H9 (cell line): Measurements from ENCODE around the gene PRIM2. TPM values are rescaled to one million over a fixed set of nuclear protein-coding genes. Genes with fewer than 3 reads are reported as not detected.
A peak's percentile ranks its signal among the peaks of the same experiment; 100 is the strongest.
"Not testable (repeated sequence)": the region's sequence is repeated elsewhere in the genome, so short reads cannot be mapped to it uniquely, and the experiment has no call there.

ENCODE experiments used
- DNase-seq: peaks from one replicate; pipeline ENCODE4 v3.0.0-alpha.2; 2017
- H2AFZ ChIP-seq: one replicate; pipeline ENCODE4 v1.6.1; 2013; ENCODE audit warnings: mild to moderate bottlenecking, low read length, control low read depth, moderate library complexity
- H2AK5ac ChIP-seq: 2 replicates; pipeline ENCODE4 v1.6.1; 2013; ENCODE audit warnings: low read length, control low read depth, mixed read lengths; ENCODE audit not compliant: insufficient read length
- H2BK120ac ChIP-seq: one replicate; pipeline ENCODE4 v1.6.1; 2013; ENCODE audit warnings: low read depth, mild to moderate bottlenecking, low read length, control low read depth, inconsistent platforms; ENCODE audit not compliant: poor library complexity, severe bottlenecking
- H2BK12ac ChIP-seq: 2 replicates; pipeline ENCODE4 v1.6.1; 2013; ENCODE audit warnings: low read length, control low read depth, mixed read lengths, low read depth; ENCODE audit not compliant: insufficient read length
- H2BK15ac ChIP-seq: 2 replicates; pipeline ENCODE4 v1.6.1; 2013; ENCODE audit warnings: low read depth, low read length, control low read depth
- H2BK20ac ChIP-seq: one replicate; pipeline ENCODE4 v1.6.1; 2013; ENCODE audit warnings: low read depth, mild to moderate bottlenecking, low read length, control low read depth, inconsistent platforms; ENCODE audit not compliant: poor library complexity, severe bottlenecking
- H2BK5ac ChIP-seq: 2 replicates; pipeline ENCODE4 v1.6.1; 2013; ENCODE audit warnings: low read length, control low read depth, mixed read lengths; ENCODE audit not compliant: insufficient read length
- H3K14ac ChIP-seq: 2 replicates; pipeline ENCODE4 v1.6.1; 2013; ENCODE audit warnings: low read length, control low read depth; ENCODE audit not compliant: insufficient read depth
- H3K18ac ChIP-seq: 2 replicates; pipeline ENCODE4 v1.6.1; 2013; ENCODE audit warnings: low read depth, mild to moderate bottlenecking, mixed read lengths, low read length, control low read depth; ENCODE audit not compliant: insufficient read length
- H3K23ac ChIP-seq: 2 replicates; pipeline ENCODE4 v1.6.1; 2013; ENCODE audit warnings: low read length, control low read depth, mixed read lengths, low read depth; ENCODE audit not compliant: insufficient read length
- H3K23me2 ChIP-seq: 2 replicates; pipeline ENCODE4 v1.6.1; 2013; ENCODE audit warnings: low read depth, mild to moderate bottlenecking, mixed read lengths, low read length, control low read depth; ENCODE audit not compliant: insufficient read length, poor library complexity, severe bottlenecking
- H3K27ac ChIP-seq: 2 replicates; pipeline ENCODE4 v1.5.1; 2013; ENCODE audit warnings: low read length, control low read depth, mixed read lengths, low read depth; ENCODE audit not compliant: insufficient read length
- H3K27me3 ChIP-seq: 2 replicates; pipeline ENCODE4 v1.6.1; 2013; ENCODE audit warnings: low read length, control low read depth, inconsistent platforms; ENCODE audit not compliant: insufficient read depth
- H3K4ac ChIP-seq: 2 replicates; pipeline ENCODE4 v1.6.1; 2013; ENCODE audit warnings: low read depth, mild to moderate bottlenecking, control low read depth, inconsistent platforms, low read length, moderate library complexity
- H3K4me1 ChIP-seq: 2 replicates; pipeline ENCODE4 v1.6.1; 2013; ENCODE audit warnings: low read length, control low read depth, inconsistent platforms; ENCODE audit not compliant: insufficient read depth
- H3K4me2 ChIP-seq: 2 replicates; pipeline ENCODE4 v1.6.1; 2013; ENCODE audit warnings: low read length, control low read depth, mixed read lengths; ENCODE audit not compliant: insufficient read length, insufficient read depth
- H3K56ac ChIP-seq: 2 replicates; pipeline ENCODE4 v1.6.1; 2013; ENCODE audit warnings: low read depth, mild to moderate bottlenecking, mixed read lengths, low read length, control low read depth; ENCODE audit not compliant: insufficient read length
- H3K79me1 ChIP-seq: 2 replicates; pipeline ENCODE4 v1.6.1; 2013; ENCODE audit warnings: low read depth, mild to moderate bottlenecking, moderate library complexity, low read length, control low read depth, inconsistent platforms; ENCODE audit not compliant: insufficient read depth, poor library complexity, severe bottlenecking
- H3K79me2 ChIP-seq: 2 replicates; pipeline ENCODE4 v1.6.1; 2013; ENCODE audit warnings: low read length, control low read depth, inconsistent platforms; ENCODE audit not compliant: insufficient read depth
- H3K9ac ChIP-seq: 2 replicates; pipeline ENCODE4 v1.6.1; 2013; ENCODE audit warnings: low read length, control low read depth, mixed read lengths; ENCODE audit not compliant: insufficient read length; ENCODE audit errors: extremely low read depth
- H3K9me3 ChIP-seq: one replicate; pipeline ENCODE4 v1.6.1; 2013; ENCODE audit warnings: low read depth, low read length, inconsistent platforms; ENCODE audit not compliant: control insufficient read depth
- H3T11ph ChIP-seq: one replicate; pipeline ENCODE4 v1.6.1; 2013; ENCODE audit warnings: mild to moderate bottlenecking, low read length, control low read depth, inconsistent platforms
- H4K20me1 ChIP-seq: one replicate; pipeline ENCODE4 v1.6.1; 2013; ENCODE audit not compliant: control insufficient read depth, insufficient read length, insufficient read depth
- H4K5ac ChIP-seq: 2 replicates; pipeline ENCODE4 v1.6.1; 2013; ENCODE audit warnings: low read depth, mild to moderate bottlenecking, mixed read lengths, low read length, control low read depth; ENCODE audit not compliant: insufficient read length
- H4K8ac ChIP-seq: replicated peaks from 2 replicates; pipeline ENCODE4 v1.6.1; 2013; ENCODE audit warnings: low read length, control low read depth, mixed read lengths, low read depth; ENCODE audit not compliant: insufficient read length
- H4K91ac ChIP-seq: 2 replicates; pipeline ENCODE4 v1.6.1; 2013; ENCODE audit warnings: low read depth, mild to moderate bottlenecking, moderate library complexity, mixed read lengths, low read length, control low read depth; ENCODE audit not compliant: insufficient read length
- H3K27ac Mint-ChIP-seq, 3 experiments: 2 replicates in 2 of 3; 3 replicates in 1 of 3; pipeline ENCODE4 v1.8.0; 2020 to 2021; ENCODE audit warnings: mixed read lengths in 3 of 3, mild to moderate bottlenecking in 1 of 3, moderate library complexity in 1 of 3
- H3K27me3 Mint-ChIP-seq: 2 replicates; pipeline ENCODE4 v1.8.0; 2021; ENCODE audit warnings: low read depth, mild to moderate bottlenecking, moderate library complexity, mixed read lengths
- H3K36me3 Mint-ChIP-seq, 3 experiments: 2 replicates in 2 of 3; 3 replicates in 1 of 3; pipeline ENCODE4 v1.8.0; 2020 to 2021; ENCODE audit warnings: low read depth in 3 of 3, mixed read lengths in 3 of 3; ENCODE audit not compliant: insufficient read depth in 1 of 3
- H3K4me1 Mint-ChIP-seq, 2 experiments: 2 replicates each; pipeline ENCODE4 v1.8.0; 2020; ENCODE audit warnings: mixed read lengths in 2 of 2
- H3K4me3 Mint-ChIP-seq, 2 experiments: 2 replicates in 1 of 2; 3 replicates in 1 of 2; pipeline ENCODE4 v1.8.0; 2020 to 2021; ENCODE audit warnings: mild to moderate bottlenecking in 2 of 2, mixed read lengths in 2 of 2, moderate library complexity in 1 of 2
- H3K9me3 Mint-ChIP-seq, 2 experiments: 2 replicates in 1 of 2; 3 replicates in 1 of 2; pipeline ENCODE4 v1.8.0; 2020; ENCODE audit warnings: mild to moderate bottlenecking in 2 of 2, mixed read lengths in 2 of 2, moderate library complexity in 1 of 2
- CTCF ChIP-seq: fragments of 200-600 bp; sonication (generic); conservative IDR thresholded peaks from 3 replicates; pipeline ENCODE4 v1.8.0; 2021; ENCODE audit warnings: antibody characterized with exemption, mild to moderate bottlenecking
- WGBS: extraction: QIAGEN DNeasy Blood & Tissue Kit; methylation state at CpG from one replicate; pipeline ENCODE4 v1.1.7; 2013; ENCODE audit warnings: missing lambda C conversion rate, low lambda C conversion rate, mixed read lengths; ENCODE audit not compliant: insufficient read length; ENCODE audit errors: extremely low coverage; 5-methylcytosine and 5-hydroxymethylcytosine counted together
- total RNA-seq: library from RNA; stranded (reverse); gene quantifications from 2 replicates; pipeline ENCODE4 v1.2.1, GENCODE V29; 2021

The PRIM2 gene
- total RNA-seq, 1 experiment from 2014 or later = 43.0 TPM

DNA sequence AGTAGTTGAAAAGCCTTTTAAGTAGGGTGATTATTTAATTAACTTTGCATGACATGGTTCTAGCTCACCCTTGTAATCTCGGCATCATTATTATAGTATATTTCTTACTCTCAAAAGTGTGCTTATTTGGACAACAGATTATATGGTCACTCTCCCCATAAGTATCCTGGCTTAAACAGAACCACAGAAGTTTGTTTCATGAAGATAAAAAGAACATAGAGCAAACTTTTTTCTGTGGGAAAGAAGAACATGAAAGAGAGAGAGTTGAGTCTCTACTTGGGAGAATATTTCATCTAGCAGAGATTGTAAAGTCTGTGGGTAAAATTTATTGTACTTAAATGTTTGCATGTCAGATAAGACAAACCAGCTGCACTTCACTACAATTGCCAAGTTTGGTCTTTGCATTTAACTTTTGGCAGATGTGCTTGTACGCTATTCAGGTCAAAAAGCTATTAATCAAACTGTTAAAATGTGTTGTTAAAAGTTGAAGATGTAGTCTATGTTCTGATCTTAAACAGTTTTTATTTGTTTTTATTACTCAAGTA is 33.4 kb upstream of the PRIM2 start:
- H3K56ac ChIP-seq = no peak overlapping the region
- H3T11ph ChIP-seq = no peak overlapping the region
- no peak overlapping the region for H3K4me2 ChIP-seq
- no peak overlapping the region for H2BK5ac ChIP-seq
- no peak overlapping the region for H2BK12ac ChIP-seq
- Mint-ChIP-seq H3K4me3 (no peak overlapping the region), H3K4me1 (peaks cover 5 to 12% of the 10 kb centered on the region in 2 experiments), H3K36me3 (no peaks in the 10 kb centered on the region; a peak in 1 of 7 replicates), H3K27ac (no peak overlapping the region), H3K27me3 (no peaks in the 10 kb centered on the region), H3K9me3 (peaks cover 0 to 7% of the 10 kb centered on the region in 2 experiments; a peak in 1 of 5 replicates)
- no peak overlapping the region for H3K4ac ChIP-seq
- no peak overlapping the region for H2BK15ac ChIP-seq
- H2BK20ac ChIP-seq = no peak overlapping the region
- no peak for DNase-seq
- H3K23me2 ChIP-seq = no peaks in the 10 kb centered on the region
- H4K5ac ChIP-seq = no peak overlapping the region
- no peak for TF ChIP-seq CTCF
- no peak overlapping the region for H2AK5ac ChIP-seq
- H3K27me3 ChIP-seq = no peaks in the 10 kb centered on the region
- H3K27ac ChIP-seq = no peak overlapping the region
- no CpG with 5 or more reads among the region's 2 CpGs for WGBS
- H3K9me3 ChIP-seq = no peaks in the 10 kb centered on the region
- no peaks in the 10 kb centered on the region for H3K79me2 ChIP-seq
- no peak overlapping the region for H2BK120ac ChIP-seq
- no peaks in the 10 kb centered on the region for H3K79me1 ChIP-seq
- H3K23ac ChIP-seq = no peak overlapping the region
- no peak overlapping the region for H3K9ac ChIP-seq
- H4K91ac ChIP-seq = no peak overlapping the region
- H3K4me1 ChIP-seq = no peaks in the 10 kb centered on the region
- no peak overlapping the region for H3K18ac ChIP-seq
- no peak overlapping the region for H3K14ac ChIP-seq
- H2AFZ ChIP-seq = no peak overlapping the region
- H4K20me1 ChIP-seq = no peaks in the 10 kb centered on the region
- no peak overlapping the region for H4K8ac ChIP-seq

GRCh38 chr6:57288136-57288535 is 29.3 kb upstream of the PRIM2 start:
- H3K23me2 ChIP-seq, H2BK20ac ChIP-seq, H3K27ac ChIP-seq, H3K4me3 Mint-ChIP-seq, H2BK5ac ChIP-seq, H3K4me2 ChIP-seq, H2BK12ac ChIP-seq, H3T11ph ChIP-seq, H3K9me3 ChIP-seq, H2BK15ac ChIP-seq, H3K27me3 ChIP-seq, H2BK120ac ChIP-seq, H4K91ac ChIP-seq, H4K5ac ChIP-seq, H3K79me2 ChIP-seq, H3K4ac ChIP-seq, H3K23ac ChIP-seq, H3K36me3 Mint-ChIP-seq, H2AFZ ChIP-seq, H2AK5ac ChIP-seq, H4K8ac ChIP-seq, H3K27ac Mint-ChIP-seq, H3K18ac ChIP-seq, H3K4me1 ChIP-seq, H3K9ac ChIP-seq, H3K56ac ChIP-seq, H3K9me3 Mint-ChIP-seq, H3K27me3 Mint-ChIP-seq, H4K20me1 ChIP-seq, H3K79me1 ChIP-seq: not testable (repeated sequence)
- 0 out of 2 replicates have a peak overlapping the region, but pooled peaks have one; percentile 69 for H3K14ac ChIP-seq
- WGBS = no CpG with 5 or more reads among the region's 12 CpGs
- peak; percentile 58 for DNase-seq
- H3K4me1 Mint-ChIP-seq = peaks cover 5 to 14% of the 10 kb centered on the region in 2 experiments
